ENCODE results near the gene KLHDC1.

DNA sequence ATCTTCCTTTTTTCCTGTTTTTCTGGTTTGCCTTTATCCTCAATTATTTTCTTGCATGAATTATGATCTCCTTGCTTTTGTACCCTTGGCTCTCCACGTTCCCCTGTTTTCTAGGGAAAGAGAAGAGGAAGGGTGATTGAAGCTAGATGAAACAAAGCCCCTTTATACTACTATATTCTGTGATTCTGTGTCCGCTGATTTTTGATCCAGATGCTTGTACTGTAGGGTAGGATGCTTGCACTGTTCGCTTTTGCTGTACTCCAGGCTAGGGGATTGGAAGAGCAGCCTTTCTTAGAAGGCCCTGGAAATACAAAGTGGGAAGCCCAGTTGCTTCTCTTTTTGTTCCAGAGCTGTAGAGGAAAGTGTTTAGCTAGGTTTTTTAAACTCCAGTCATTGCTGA is 40.0 kb downstream of the KLHDC1 start:
- TF ChIP-seq EZH2 (IDR thresholded peaks at IDR 0.05; ENCODE audit: borderline replicate concordance, low read length), result no peak
- no peak for TF ChIP-seq CTCF (IDR thresholded peaks at IDR 0.05; ENCODE audit: low read length)
